Tibial artery (tissue), 4 donors: ENCODE data around the gene PIK3R1.

ENCODE experiments used
- DNase-seq, 2 donors: peaks; one replicate each; pipeline ENCODE4 v3.0.0-alpha.2; 2019
- H3K27ac ChIP-seq, 2 donors: fragments of 200-600 bp; sonication (generic) in 1 of 2; 1 replicate in 1 of 2; 2 replicates in 1 of 2; pipeline ENCODE4 v1.5.1; 2018 to 2019; ENCODE audit warnings: mild to moderate bottlenecking in 1 of 2
- H3K27me3 ChIP-seq, 2 donors: fragments of 200-600 bp; sonication (generic) in 1 of 2; one replicate each; pipeline versions ENCODE4 v1.5.1 to v1.6.0; 2016 to 2019
- H3K36me3 ChIP-seq, 3 donors: fragments of 200-600 bp; sonication (generic) in 2 of 3; one replicate each; pipeline ENCODE4 v1.5.1; 2016 to 2019; ENCODE audit warnings: mild to moderate bottlenecking in 2 of 3
- H3K4me1 ChIP-seq, 4 donors: fragments of 200-600 bp; sonication (generic) in 2 of 4; 1 replicate in 3 of 4; 2 replicates in 1 of 4; pipeline ENCODE4 v1.5.1; 2016 to 2019
- H3K4me3 ChIP-seq, 2 donors: fragments of 200-600 bp; sonication (generic) in 1 of 2; 1 replicate in 1 of 2; 2 replicates in 1 of 2; pipeline ENCODE4 v1.5.1; 2018 to 2019; ENCODE audit warnings: mild to moderate bottlenecking in 2 of 2
- H3K9me3 ChIP-seq, 3 donors: fragments of 200-600 bp; sonication (generic) in 1 of 3; one replicate each; pipeline ENCODE4 v1.5.1; 2016 to 2019
- CTCF ChIP-seq, 2 experiments: fragments of 200-600 bp in 1 of 2; fragments of 450-650 bp in 1 of 2; IDR thresholded peaks; one replicate each; pipeline ENCODE4 v1.5.1; 2017 to 2019; ENCODE audit warnings: antibody characterized with exemption in 2 of 2, mild to moderate bottlenecking in 1 of 2, moderate library complexity in 1 of 2
- intact Hi-C: fragments of 100-400 bp; cut with DNase I; formaldehyde crosslinking; loops from one replicate; pipeline ENCODE4 v1.15.0; 2023; ENCODE audit warnings: low total_unique reads

Gene PIK3R1

GRCh38 chr5:68266457-68266856 is 50.9 kb downstream of the PIK3R1 start:
- DNase-seq: no peak
- peak overlapping the region; percentile 75 to 76 for H3K27ac ChIP-seq
- no peak for TF ChIP-seq CTCF (IDR thresholded peaks at IDR 0.05)
- H3K9me3 ChIP-seq: no peaks in the 10 kb centered on the region
- intact Hi-C loops: no loop called here
- no peak overlapping the region for H3K4me3 ChIP-seq
- H3K27me3 ChIP-seq: no peaks in the 10 kb centered on the region
- peaks cover 0 to 6% (median 0%) of the 10 kb centered on the region in 3 donors for H3K36me3 ChIP-seq
- peaks cover 0 to 92% (median 75%) of the 10 kb centered on the region in 4 donors for H3K4me1 ChIP-seq

- H3K4me1 ChIP-seq: peaks cover 0 to 92% (median 76%) of the 10 kb centered on the region in 4 donors
- peak overlapping the region; percentile 75 to 76 for H3K27ac ChIP-seq
- no peaks in the 10 kb centered on the region for H3K9me3 ChIP-seq
- intact Hi-C loops: no loop called here
- H3K27me3 ChIP-seq: no peaks in the 10 kb centered on the region
- no peak for TF ChIP-seq CTCF (IDR thresholded peaks at IDR 0.05)
- peaks cover 0 to 6% (median 0%) of the 10 kb centered on the region in 3 donors for H3K36me3 ChIP-seq
- H3K4me3 ChIP-seq: no peak overlapping the region
- DNase-seq: no peak
These were observed 51.5 kb downstream of the PIK3R1 start for GRCh38 chr5:68267066-68267465.

- peaks cover 0 to 100% (median 86%) of the 10 kb centered on the region in 4 donors for H3K4me1 ChIP-seq
These were observed 52.7 kb downstream of the PIK3R1 start for GRCh38 chr5:68268101-68268851.

GRCh38 chr5:68268852-68269130 is 53.2 kb downstream of the PIK3R1 start:
- H3K4me1 ChIP-seq: peaks cover 0 to 100% (median 90%) of the 10 kb centered on the region in 4 donors
- H3K27ac ChIP-seq: peak overlapping the region; percentile 75 to 76
- DNase-seq: no peak
- H3K4me3 ChIP-seq: no peak overlapping the region
- no peaks in the 10 kb centered on the region for H3K27me3 ChIP-seq
- intact Hi-C loops: no loop called here
- no peak for TF ChIP-seq CTCF (IDR thresholded peaks at IDR 0.05)
- H3K36me3 ChIP-seq: peaks cover 2 to 10% (median 4%) of the 10 kb centered on the region in 3 donors
- H3K9me3 ChIP-seq: no peaks in the 10 kb centered on the region

More at GRCh38 chr5:68268101-68268851, 52.7 kb downstream of the PIK3R1 start:
- Histone ChIP-seq H3K27me3 (no peaks in the 10 kb centered on the region), H3K27ac (peak overlapping the region; percentile 75 to 76), H3K4me3 (no peak overlapping the region), H3K9me3 (no peaks in the 10 kb centered on the region), H3K36me3 (peaks cover 0 to 10% (median 0%) of the 10 kb centered on the region in 3 donors)
- intact Hi-C loops: no loop called here
- DNase-seq: no peak
- no peak for TF ChIP-seq CTCF (IDR thresholded peaks at IDR 0.05)

- intact Hi-C loops: no loop called here
- no peak overlapping the region for H3K4me3 ChIP-seq
These were observed 54.3 kb downstream of the PIK3R1 start for GRCh38 chr5:68269820-68270219.

More at GRCh38 chr5:68269820-68270219, 54.3 kb downstream of the PIK3R1 start:
- DNase-seq: no peak
- Histone ChIP-seq H3K27me3 (no peaks in the 10 kb centered on the region), H3K36me3 (peaks cover 10 to 17% (median 11%) of the 10 kb centered on the region in 3 donors), H3K4me1 (peaks cover 0 to 100% (median 86%) of the 10 kb centered on the region in 4 donors), H3K9me3 (no peaks in the 10 kb centered on the region), H3K27ac (peak overlapping the region in 1 of 2 donors; percentile 75)
- no peak for TF ChIP-seq CTCF (IDR thresholded peaks at IDR 0.05)
